Measurements from ENCODE around the gene CYFIP2. TPM values are rescaled to one million over a fixed set of nuclear protein-coding genes. Genes with fewer than 3 reads are reported as not detected.

Gene CYFIP2
- total and polyA plus RNA-seq, 4 donors = 24.9 to 46.3 (median 37.0) TPM

DNA sequence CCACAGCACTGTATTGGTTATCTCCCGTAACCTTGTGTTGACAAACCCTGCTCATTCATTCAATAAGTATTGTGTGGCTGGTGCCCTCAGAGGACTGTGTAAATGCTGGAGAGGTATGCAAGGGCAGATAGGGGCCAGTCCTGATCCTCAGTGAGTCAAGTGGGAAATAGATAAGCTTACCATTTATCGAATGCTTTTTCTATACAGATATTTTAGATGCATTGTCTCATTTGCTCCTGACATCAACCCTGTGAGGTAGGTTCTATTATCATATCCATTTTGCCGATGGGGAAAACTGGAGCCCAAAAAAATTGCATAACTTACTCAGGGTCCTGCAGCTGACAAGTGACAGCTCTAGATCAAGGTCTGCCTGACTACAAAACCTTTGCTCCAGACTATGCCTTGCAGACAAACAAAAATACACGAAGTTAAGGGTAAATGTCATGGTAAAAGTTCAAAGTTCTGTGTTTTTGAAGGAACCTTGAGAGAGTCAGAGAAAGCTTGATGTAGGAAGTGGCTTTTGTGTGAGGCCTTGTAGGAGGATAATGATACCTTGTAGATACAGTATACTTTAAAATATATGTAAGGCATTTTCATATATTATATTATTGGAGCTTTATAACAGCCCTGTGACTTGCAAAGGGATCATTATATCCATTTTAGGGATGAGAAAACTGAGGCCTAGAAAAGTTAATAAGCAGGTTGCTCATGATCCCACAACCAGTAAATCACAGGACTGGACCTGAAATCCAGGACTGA lies 22.7 kb downstream of the CYFIP2 start:
- no peak for ATAC-seq (ENCODE audit: insufficient read depth, low FRiP score)
- no peak for DNase-seq
- no peak overlapping the region for H3K4me3 ChIP-seq
- H3K9me3 ChIP-seq (ENCODE audit: control insufficient read depth in 4 of 4, insufficient read depth in 3 of 4, low read length in 3 of 4) = peaks cover 0 to 3% (median 0%) of the 10 kb centered on the region in 4 donors
- 83 to 93% methylated on average over 4 of the region's 4 CpGs for WGBS, 2 donors
- H3K27ac ChIP-seq (ENCODE audit: low read depth in 1 of 2, low read length in 1 of 2) = no peak overlapping the region
- H3K36me3 ChIP-seq (ENCODE audit: control insufficient read depth in 4 of 4, insufficient read depth in 4 of 4, low read length in 4 of 4) = peaks cover 0 to 4% (median 0%) of the 10 kb centered on the region in 4 donors
- H3K27me3 ChIP-seq (ENCODE audit: control insufficient read depth in 3 of 3, insufficient read depth in 3 of 3, low read length in 2 of 3) = no peaks in the 10 kb centered on the region
- no peak overlapping the region for H3K9ac ChIP-seq (ENCODE audit: insufficient read depth in 1 of 2, low read length in 2 of 2)
- peaks cover 0 to 10% (median 3%) of the 10 kb centered on the region in 5 donors for H3K4me1 ChIP-seq (ENCODE audit: control insufficient read depth in 5 of 5, insufficient read depth in 5 of 5, low read length in 5 of 5)
- TF ChIP-seq, protein P1, sequence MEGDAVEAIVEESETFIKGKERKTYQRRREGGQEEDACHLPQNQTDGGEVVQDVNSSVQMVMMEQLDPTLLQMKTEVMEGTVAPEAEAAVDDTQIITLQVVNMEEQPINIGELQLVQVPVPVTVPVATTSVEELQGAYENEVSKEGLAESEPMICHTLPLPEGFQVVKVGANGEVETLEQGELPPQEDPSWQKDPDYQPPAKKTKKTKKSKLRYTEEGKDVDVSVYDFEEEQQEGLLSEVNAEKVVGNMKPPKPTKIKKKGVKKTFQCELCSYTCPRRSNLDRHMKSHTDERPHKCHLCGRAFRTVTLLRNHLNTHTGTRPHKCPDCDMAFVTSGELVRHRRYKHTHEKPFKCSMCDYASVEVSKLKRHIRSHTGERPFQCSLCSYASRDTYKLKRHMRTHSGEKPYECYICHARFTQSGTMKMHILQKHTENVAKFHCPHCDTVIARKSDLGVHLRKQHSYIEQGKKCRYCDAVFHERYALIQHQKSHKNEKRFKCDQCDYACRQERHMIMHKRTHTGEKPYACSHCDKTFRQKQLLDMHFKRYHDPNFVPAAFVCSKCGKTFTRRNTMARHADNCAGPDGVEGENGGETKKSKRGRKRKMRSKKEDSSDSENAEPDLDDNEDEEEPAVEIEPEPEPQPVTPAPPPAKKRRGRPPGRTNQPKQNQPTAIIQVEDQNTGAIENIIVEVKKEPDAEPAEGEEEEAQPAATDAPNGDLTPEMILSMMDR (IDR thresholded peaks at IDR 0.05; ENCODE audit: control extremely low read depth, extremely low read depth) = no peak

DNA sequence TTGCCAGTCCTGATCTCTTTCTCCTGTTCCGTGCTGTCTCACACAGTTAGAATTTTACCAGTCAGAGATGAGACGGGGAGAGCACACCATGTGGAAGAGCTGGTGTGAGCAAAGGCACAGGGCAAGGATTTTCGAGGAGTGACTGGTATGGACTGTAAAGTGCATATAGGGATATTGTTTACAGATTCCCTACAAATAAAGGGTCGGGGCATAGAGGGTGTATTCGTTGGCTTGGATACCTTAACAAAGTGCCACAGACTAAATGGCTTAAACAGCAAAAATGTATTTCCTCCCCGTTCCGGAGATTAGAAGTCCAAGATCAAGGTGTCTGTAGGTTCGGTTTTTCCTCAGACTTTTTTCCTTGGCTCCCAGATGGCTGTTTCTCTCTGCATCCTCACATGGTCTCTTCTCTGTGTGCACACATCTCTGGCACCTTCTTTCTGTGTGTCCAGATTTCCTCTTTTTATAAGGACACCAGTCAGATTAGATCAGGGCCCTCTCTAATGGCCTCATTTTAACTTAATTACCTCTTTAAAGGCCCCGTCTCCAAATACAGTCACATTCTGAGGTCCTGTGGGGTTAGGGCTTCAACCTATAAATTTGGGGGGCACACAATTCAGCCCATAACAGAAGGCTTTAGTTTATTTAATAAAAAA lies 23.4 kb downstream of the CYFIP2 start:
- WGBS, 2 donors = 94% methylated on average over 9 of the region's 9 CpGs
- H3K9ac ChIP-seq (ENCODE audit: insufficient read depth in 1 of 2, low read length in 2 of 2) = no peak overlapping the region

DNA sequence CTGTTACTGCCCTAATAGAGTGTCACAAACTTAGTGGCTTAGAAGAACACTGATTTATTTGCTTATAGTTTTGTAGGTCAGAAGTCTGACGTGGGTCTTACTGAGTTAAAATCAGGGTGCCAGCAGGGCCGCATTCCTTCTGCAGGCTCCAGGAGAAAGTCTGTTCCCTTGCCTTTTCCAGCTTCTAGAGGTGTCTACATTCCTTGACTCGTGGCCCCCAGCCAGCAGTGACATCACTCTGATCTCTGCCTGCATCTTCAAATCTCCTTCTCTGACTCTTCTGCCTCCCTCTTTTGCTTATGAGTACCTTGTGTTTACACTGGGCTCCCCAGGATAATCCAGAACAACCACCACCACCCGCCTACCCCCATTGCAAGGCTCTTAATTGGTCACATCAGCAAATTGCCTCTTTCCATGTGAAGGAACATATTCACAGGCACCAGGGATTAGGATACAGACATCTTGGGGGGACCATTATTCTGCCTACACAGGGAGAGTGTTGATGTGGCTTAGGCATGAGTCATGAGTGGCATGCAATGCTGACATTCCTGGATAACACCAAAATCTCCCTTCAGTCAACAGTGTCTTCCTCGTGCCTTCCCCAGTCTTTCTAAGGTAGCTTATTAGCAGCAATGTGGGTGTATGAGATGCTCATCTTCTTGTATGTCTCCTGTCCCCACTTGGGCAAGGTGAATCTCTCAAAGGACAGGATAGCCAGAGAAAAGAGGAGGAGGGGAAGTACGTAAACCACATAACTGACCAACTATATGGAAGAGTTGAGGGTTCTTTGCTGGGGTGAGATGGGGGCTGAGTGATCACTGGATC lies 24.4 kb downstream of the CYFIP2 start:
- peaks cover 0 to 7% (median 3%) of the 10 kb centered on the region in 5 donors for H3K4me1 ChIP-seq (ENCODE audit: control insufficient read depth in 5 of 5, insufficient read depth in 5 of 5, low read length in 5 of 5)
- no peak overlapping the region for H3K4me3 ChIP-seq
- ATAC-seq (ENCODE audit: insufficient read depth, low FRiP score) (no peak), DNase-seq (no peak)
- peak overlapping the region in 1 of 2 donors; percentile 28 for H3K27ac ChIP-seq (ENCODE audit: low read depth in 1 of 2, low read length in 1 of 2)
- no peaks in the 10 kb centered on the region for H3K27me3 ChIP-seq (ENCODE audit: control insufficient read depth in 3 of 3, insufficient read depth in 3 of 3, low read length in 2 of 3)
- WGBS, 2 donors = 82 to 87% methylated on average over 6 of the region's 6 CpGs
- no peak overlapping the region for H3K9ac ChIP-seq (ENCODE audit: insufficient read depth in 1 of 2, low read length in 2 of 2)
- TF ChIP-seq, protein P1 (IDR thresholded peaks at IDR 0.05; ENCODE audit: control extremely low read depth, extremely low read depth) = no peak
- H3K9me3 ChIP-seq (ENCODE audit: control insufficient read depth in 4 of 4, insufficient read depth in 3 of 4, low read length in 3 of 4) = peaks cover 0 to 3% (median 0%) of the 10 kb centered on the region in 4 donors
- H3K36me3 ChIP-seq (ENCODE audit: control insufficient read depth in 4 of 4, insufficient read depth in 4 of 4, low read length in 4 of 4) = peaks cover 0 to 4% (median 0%) of the 10 kb centered on the region in 4 donors

More for the DNA sequence above, 23.4 kb downstream of the CYFIP2 start:
- ATAC-seq (ENCODE audit: insufficient read depth, low FRiP score) = no peak
- DNase-seq = no peak
- H3K27ac ChIP-seq (ENCODE audit: low read depth in 1 of 2, low read length in 1 of 2) = no peak overlapping the region
- H3K36me3 ChIP-seq (ENCODE audit: control insufficient read depth in 4 of 4, insufficient read depth in 4 of 4, low read length in 4 of 4) = peaks cover 0 to 4% (median 0%) of the 10 kb centered on the region in 4 donors
- peaks cover 0 to 3% (median 0%) of the 10 kb centered on the region in 4 donors for H3K9me3 ChIP-seq (ENCODE audit: control insufficient read depth in 4 of 4, insufficient read depth in 3 of 4, low read length in 3 of 4)
- TF ChIP-seq, protein P1 (IDR thresholded peaks at IDR 0.05; ENCODE audit: control extremely low read depth, extremely low read depth) = no peak
- H3K4me1 ChIP-seq (ENCODE audit: control insufficient read depth in 5 of 5, insufficient read depth in 5 of 5, low read length in 5 of 5) = peaks cover 0 to 10% (median 3%) of the 10 kb centered on the region in 5 donors
- H3K27me3 ChIP-seq (ENCODE audit: control insufficient read depth in 3 of 3, insufficient read depth in 3 of 3, low read length in 2 of 3) = no peaks in the 10 kb centered on the region
- H3K4me3 ChIP-seq = no peak overlapping the region

Measured in lung (tissue), 12 donors.